ENCODE measurements around the gene BANF2.
A peak's percentile ranks its signal among the peaks of the same experiment; 100 is the strongest.
"Not testable (repeated sequence)": the region's sequence is repeated elsewhere in the genome, so short reads cannot be mapped to it uniquely, and the experiment has no call there.

Gene BANF2

DNA sequence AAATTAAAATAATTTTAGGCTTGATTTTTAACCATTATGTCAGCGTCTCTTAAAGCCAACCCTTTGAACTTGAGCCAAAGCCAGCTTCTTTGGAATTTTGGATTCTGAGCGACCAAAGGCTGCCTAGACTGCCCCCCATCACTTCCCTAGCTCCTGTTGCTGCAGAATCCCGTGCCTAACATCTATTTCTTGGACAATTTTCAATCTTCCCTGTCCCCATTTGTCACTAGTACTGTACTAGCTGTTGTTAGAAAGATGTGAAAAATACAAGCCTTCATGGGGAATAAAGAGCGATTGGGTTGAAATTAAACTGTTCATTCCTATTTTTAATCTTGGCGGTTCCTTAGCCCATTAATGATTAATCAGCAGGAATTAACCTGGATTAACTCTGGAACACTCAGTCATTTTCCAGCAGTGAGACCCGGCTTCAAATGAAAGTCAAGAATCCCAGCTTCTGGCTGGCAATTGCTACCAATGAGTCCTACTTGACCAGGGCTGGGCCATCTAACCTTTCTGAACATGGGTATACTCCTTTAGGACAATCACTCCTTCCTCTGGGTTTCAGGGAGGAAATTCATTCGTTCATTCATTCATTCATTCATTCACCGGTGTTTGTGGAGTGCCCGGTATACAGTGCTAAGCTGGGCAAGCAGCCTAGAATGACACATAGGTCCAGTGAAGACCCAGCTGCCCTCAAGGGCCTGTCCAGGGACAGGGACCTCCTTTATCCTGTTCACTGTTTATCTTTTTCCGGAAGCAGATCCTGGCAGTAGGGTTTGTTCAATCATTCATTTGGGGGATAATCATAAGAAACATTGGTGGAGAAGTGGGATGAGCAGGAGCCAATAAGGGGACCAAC lies 16.3 kb upstream of the BANF2 start:
- no peak for DNase-seq (ENCODE audit: low spot score)

DNA sequence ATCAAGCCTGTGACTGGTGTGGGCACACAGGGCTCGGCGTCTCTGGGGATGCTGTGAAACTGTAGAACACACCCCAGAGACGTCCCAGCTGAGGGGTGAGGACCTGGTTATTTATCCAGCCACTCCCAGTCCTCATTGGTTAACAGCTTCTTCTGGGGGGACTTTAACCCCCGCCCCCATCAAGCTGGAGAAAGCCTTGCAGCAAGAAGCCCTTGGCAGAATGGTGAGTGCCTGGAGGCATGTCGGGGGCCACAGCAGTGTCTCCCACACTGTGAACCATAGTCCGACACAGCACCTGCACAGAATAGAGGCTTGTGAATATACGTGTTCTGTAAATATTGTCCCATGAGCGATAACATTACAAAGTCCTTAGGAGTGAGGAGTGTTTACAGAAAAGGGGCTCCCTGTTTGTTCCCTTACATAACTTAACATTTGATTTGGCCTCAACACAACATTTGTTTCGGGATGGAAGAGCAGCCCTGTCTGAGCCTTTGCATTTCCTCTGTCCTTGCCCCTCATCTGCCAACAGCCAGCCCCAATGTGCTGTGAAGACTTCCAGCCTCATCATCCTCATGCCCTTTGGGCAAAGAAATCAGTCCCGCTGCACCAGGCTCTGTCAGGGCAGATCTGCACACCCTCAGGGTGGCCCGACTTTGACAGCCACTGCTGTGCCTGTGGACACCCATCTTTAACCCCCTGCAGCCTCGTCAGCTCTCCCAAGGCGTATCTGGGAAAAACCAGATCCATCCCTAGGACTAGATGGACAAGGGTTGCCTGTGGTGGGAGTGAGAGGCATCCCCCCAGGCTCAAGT lies 15.5 kb upstream of the BANF2 start:
- no peak for DNase-seq (ENCODE audit: low spot score)

DNA sequence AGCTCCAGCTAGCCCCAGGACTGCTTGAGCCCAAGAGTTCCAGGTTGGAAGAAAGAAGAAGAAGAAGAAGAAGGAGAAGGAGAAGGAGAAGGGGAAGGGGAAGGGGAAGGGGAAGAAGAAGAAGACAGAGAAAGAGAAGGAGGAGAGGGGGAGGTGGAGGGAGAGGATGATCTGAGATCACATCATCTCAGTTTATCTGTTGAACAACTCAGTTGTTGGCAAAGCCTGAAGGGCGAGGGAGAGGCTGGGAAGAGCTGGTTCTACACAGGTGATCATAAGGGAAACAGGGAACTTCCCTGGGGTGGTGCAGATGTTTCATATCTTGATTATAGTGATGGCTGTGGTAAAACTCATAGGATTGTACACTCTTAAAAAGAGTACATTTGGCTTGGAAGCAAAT lies 14.6 kb upstream of the BANF2 start:
- no peak for DNase-seq (ENCODE audit: low spot score)

DNA sequence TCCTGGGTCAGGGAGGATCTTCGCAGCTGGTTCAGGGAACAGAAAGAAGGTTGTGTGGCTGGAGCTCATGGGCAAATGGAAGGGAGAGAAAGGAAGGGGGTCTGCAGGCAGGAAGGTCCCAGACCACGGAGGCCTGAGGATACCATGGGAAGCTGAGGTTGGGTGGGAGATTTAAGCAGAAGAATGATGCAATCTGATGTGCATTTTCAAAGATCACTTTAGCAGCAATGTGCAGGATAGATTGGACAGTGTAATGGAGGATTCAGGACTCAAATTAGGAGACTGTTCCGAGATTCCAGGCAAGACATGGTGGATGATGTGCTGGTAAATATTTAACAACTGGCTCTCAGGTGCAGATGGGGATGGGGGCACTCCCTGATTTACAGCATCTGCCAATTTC lies 12.0 kb upstream of the BANF2 start:
- no peak for DNase-seq (ENCODE audit: low spot score)

DNA sequence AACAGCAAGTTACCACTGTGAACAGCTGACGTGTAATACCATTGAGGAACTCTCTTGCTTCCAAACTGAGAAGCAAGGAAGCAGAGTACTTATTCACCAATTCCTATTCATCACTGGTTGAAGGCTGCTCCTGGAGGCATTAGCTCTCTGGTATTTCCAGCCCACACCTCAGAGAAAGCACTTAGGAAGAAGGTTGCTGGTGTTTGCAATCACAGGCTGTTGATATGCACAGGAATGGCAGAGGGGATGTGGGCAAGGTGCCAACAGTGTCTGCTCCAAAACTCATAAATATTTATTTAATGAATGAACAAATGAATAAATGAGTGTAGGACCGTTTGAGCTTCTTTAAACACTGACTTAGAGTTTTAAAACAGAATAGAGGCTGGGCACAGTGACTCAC lies 10.8 kb upstream of the BANF2 start:
- no peak for DNase-seq (ENCODE audit: low spot score)

DNA sequence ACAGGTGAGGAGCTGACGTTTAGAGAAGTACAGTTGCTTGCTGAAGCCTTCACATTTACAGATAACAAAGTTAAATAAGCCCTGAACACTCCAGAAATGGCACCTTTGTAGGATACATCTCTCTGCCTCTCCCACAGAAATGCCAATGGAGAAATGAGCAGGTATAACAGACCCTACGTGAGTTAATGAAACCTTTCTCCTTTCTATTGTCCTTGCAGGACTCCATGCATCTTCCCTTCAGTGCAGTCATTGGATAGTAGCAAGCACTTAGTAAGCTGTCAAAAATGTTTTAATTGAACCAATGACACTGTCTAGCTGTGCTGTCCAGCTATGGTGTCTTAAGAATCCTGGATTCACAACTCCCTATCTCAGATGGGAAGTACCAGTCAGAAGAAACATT lies 9.6 kb upstream of the BANF2 start:
- DNase-seq (ENCODE audit: low spot score), result no peak

DNA sequence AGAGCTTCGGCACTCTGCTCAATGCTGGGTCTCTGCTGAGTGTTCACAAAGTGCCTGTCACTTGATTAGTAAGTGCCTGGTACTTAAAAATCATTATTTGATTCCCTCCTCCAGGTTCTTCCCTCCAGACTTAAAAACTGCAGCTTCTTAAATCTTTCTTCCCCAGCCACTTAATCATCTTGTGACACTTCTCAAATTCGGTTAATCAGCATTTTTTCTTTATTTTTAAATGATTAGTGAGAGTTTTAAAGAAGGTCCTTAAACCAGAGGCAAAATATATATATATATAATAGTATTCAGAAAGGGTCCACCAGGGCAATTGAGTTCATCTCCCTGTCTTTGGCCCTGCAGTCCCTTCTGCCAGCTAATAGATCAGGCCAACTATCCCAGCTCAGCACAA lies 8.0 kb upstream of the BANF2 start:
- no peak for DNase-seq (ENCODE audit: low spot score)

DNA sequence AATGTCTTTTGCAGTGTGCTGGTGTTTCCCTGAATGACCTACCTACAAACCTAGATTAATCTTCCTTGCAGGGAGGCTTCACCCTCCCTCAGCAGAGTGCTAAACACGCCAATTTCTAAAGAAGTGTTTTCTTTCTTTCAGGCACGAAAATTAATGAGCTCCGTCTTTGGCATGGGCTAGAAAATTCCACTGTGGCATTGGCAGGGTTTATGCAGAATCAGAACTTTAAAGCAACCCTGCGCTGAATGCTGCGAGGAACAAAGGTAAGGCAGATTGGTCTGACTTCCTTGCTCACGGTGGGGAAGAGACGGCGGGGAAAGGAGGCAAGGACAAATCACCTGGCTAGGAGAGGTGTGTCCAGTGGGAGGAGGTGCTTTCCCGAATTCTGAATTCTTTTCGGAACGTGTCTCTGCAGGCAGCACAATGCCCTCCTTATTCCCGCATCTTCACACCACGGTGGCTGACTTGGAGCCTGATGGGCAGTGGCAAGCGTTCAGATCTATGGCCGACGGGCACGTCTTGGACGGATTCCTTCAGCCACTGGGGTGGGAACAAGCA lies 6.2 kb upstream of the BANF2 start:
- DNase-seq (ENCODE audit: low spot score), result peak; percentile 27

DNA sequence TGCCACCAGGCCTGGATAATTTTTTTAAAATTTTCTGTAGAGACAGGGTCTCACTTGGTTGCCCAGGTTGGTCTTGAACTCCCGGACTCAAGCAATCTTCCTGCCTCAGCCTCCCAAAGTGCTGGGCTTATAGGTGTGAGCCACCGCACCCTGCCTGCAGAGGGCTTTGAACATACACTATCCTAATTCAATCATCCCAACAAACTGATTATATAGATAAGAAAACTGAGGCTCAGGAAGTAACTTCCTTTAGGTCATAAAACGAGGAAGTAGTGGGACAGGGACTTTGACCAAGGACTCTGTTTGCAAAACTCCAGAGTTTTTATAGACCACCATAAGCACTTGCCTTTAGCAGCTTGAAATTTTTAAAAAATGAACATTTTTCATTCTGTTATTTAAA lies 5.0 kb upstream of the BANF2 start:
- no peak for DNase-seq (ENCODE audit: low spot score)

DNA sequence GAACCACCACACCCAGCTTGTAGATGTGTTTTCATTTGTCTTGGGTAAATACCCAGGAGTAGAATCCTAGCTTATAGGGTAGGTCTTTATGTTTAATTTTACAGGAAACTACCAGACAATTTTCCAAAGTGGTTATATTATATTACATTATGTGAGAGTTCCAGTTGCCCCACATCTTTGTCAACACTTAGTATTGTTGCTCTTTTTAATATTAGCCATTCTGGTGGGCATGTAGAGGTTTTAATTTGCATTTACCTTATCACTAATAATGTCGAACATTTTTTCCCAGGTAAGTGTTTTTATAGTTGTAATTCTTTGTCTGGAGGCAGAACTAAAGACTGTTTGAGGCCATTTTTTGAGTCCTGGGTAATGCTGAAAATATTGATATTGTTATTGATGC lies 3.5 kb upstream of the BANF2 start:
- DNase-seq (ENCODE audit: low spot score), result no peak

DNA sequence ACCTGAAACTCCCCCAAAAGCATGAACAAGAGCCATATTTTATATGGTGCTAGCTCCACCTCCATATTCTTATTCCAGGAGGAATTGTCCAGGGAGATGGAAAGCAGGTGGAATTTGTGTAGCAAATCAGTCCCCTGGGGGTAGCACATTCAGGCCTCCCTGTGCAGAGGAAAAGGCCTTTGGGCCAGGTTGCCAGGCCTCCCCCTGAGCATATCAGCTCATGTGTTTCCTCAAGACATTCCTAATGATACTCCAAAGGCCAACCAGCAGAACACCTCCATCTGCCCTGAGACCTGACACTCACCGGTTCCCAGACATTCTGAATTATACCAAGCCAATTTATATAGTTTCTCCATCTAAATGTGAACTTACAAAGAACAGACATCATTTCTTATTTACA lies 2.6 kb upstream of the BANF2 start:
- no peak for DNase-seq (ENCODE audit: low spot score)

DNA sequence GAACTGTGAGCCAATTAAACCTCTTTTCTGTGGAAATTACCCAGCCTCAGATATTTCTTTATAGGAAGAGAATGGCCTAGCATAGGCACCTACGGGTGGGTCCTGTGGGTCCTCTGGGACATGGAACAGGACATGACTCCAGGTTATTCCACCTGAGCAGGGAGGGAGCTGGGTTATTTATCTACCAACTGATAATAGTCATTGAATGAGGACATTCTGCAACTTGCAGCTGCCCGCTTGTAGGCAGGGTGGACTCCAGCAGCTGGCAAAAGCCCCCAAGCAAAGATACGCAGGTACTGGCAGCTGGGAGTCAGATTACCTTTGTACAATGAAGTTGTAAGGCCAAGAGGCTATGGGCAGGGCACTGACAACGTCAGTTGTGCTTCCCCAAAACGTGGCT lies 1.4 kb upstream of the BANF2 start:
- no peak for DNase-seq (ENCODE audit: low spot score)

DNA sequence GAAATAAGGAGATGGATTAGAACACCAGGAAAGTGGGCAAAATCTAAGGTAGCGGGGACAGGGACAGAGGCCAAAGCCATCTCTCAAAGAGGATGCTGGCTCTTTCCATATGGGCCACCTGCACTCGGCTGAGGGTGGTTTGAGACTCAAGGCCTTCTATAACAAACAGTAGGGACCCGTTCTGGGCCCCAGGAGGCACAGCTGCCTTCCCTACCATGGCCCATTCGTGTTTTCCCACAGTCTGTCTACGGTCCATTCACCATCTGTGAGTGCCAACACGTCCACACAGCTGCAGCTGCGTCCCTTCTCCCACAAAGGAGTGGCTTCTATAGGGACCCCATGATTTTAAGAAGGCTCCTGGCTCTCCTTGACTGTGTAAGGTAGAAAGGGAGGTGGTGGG lies 871 bp downstream of the BANF2 start:
- DNase-seq (ENCODE audit: low spot score), result no peak

DNA sequence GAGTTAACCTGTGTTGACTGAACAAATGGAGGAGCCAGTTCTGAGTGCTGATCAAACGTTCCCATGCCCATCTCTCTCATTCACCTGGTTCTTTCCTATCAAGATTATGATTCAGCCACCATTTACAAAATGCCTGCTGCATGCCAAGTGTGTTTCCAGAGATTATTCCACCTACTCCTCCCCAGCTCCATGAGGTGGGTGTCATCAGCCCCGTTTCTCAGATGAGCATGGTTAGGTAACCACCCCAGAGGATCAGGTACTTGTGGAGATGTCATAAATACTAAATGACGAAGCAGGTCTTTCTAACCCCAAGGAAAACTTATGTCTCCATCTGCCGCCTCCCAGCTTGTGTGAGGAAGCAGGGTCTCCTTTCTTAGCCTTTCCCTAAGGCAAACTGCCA lies 2.1 kb downstream of the BANF2 start:
- DNase-seq (ENCODE audit: low spot score), result no peak

DNA sequence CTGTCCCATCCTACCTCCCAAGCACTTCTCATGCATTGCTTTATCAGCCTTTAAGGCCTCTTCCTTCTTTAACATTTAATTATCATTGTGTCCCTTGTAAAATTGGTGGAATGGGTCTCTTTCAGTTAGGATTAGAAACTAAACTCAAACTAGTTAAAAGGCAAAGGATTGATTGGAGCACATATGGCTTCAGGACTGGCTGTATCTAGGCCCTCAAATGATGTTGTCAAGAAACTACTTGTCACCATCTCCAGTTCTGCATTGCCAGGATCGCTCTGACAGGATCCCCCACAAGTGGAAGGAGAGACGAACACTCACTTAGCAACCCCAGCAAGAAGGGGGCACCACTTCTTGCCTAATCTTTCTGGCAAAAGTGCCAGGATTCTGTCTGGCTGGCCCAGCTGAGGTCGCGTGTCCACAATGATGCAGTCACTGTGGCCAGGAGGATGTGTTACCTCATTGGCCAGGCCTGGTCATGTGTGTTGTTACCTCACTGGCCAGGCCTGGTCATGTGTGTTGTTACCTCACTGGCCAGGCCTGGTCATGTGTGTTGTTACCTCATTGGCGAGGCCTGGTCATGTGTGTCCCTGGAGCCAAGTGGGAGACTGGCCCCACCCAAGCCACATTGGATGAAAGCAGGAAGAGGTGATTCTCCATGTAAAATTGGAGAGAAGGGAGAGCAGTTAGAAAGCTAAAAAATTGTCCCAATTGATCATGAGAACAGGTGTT lies 5.0 kb downstream of the BANF2 start:
- no peak for DNase-seq (ENCODE audit: low spot score)

DNA sequence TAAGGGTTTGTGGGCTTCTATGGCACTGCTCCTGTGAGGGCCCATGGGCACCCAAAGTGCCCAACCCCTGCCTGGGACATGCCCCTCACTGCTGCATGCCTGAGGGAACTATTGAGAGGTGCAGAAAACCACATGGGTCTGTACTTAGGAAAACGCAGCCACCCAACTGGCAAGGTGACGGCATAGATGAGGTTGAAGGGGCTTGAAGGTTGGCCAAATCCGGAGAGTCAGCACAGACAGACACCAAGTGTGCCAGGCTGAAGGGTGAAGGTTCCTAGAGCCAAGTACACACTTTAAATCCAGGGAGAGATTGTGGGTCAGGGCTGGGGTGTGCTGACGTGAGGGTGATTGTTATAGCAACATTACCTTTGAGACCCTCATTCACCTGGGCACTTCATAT lies 6.2 kb downstream of the BANF2 start:
- DNase-seq (ENCODE audit: low spot score), result no peak

DNA sequence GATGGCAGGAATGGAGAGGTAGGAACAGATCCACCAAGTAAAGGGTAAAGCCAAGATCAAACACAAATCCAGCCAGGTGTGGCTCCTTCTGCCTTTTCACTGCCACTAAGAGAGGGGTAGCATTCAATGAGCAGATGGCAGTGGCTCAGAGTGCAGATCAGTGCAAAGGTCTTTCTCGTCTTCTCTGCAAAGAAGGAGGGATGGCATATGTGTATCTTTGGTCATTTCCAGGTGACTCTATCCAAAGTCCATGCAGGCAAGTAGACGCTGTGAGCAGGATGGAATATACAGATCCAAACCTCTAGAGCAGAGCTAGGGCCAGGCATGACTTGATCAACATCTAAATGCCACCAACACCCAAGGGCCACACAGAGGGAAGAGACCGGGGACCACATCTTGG lies 6.9 kb downstream of the BANF2 start:
- no peak for DNase-seq (ENCODE audit: low spot score)

DNA sequence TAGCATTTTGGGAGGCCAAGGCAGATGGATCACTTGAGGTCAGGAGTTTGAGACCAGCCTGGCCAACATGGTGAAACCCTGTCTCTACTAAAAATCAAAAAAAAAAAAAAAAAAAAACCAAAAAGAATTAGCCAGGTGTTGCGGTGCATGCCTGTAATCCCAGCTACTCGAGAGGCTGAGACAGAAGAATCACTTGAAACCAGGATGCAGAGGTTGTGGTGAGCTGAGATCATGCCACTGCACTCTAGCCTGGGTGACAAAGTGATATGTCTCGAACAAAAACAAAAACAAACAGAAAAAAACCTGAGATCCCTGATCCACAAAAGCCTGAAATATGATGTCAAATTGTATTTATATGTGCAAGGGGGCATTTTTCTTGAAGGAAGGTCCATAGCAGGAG lies 8.2 kb downstream of the BANF2 start:
- DNase-seq (ENCODE audit: low spot score), result not testable (repeated sequence)

DNA sequence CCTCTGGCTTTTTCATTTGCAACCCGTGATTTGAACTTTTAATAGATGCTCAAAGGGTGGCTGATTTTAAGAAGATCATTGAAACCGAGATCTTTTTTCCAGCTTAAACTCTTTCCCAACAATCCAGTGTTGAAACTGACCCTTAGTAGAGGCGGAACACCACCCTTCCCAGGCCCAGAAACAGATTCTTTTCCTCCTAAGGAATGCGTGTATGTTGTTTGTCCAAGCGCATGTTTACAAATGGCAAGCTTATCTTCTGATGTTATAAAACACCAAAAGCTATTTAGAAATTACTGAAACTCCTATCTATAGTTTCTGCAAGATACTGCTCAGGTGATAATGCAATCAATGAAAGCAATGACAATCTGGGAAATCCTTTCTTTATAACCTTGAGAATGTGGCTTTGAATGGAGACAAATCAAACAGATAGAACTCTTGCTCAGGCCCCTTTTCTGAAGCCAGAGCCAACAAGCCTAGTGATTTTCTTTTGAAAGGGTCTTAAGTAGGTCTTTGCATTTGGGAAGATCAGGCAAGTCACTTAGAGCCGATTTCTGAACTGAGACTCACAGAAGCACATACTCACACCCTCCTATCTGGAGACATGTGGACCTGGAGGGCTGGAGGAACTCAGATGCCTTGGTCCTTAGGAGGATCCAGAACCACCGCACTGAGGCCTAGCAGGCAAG lies 9.1 kb downstream of the BANF2 start:
- DNase-seq (ENCODE audit: low spot score), result no peak

DNA sequence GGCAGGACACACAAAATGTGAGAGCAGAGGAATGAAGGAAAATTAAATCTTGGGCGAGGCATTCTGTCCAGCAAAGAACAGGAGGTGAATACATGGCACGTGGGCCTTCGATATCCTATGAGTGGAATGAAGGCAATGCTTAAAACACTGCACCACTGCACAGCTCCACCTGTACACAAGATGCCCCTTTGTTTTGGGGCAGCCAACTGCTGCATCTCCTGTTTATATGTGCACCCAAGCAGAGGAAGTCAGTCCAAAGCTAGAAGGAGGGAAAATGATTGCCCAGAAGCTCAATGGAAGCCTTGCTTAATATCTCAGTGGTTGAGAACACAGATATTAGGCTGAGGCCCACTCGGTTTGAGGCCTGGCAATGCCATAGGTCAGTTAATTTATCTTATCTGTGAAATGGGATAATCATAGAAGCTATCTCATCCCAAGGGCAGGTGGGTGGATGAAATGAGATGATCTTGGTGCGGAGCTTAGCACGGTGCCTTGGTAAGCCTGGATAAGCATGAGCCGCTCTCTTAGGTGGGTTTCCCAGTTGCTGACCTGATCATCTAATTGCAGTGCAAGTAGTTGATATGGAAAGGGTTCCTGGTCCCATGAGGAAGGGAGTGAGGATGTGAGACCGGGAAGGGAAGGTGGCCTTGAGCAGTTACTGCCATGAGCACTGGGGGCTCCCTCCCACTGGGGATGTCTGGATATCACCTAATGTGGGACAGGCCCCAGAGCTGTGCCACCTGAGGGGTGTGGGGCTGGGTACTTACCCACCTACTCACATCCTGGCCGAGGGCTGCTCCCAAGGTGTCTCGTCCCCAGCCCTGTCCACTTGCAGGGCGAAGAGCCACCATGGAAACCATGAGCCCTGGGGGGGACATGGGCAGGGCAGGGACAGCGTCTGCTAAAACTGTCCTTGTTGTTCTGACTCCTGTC lies 9.9 kb downstream of the BANF2 start:
- no peak for DNase-seq (ENCODE audit: low spot score)
